Activated CD4-positive, alpha-beta T cell treated with anti-CD3 and anti-CD28 coated beads for 1 hour (primary cell): Measurements from ENCODE around the gene WAPL.
"Not testable (repeated sequence)": the region's sequence is repeated elsewhere in the genome, so short reads cannot be mapped to it uniquely, and the experiment has no call there.

ENCODE experiments used
- DNase-seq: peaks from one replicate; pipeline ENCODE4 v3.0.0-alpha.2; 2020

WAPL gene

GRCh38 chr10:86411281-86411841 is 110.2 kb downstream of the WAPL start:
- DNase-seq = no peak

GRCh38 chr10:86410542-86411124 is 111.0 kb downstream of the WAPL start:
- DNase-seq = no peak

DNA sequence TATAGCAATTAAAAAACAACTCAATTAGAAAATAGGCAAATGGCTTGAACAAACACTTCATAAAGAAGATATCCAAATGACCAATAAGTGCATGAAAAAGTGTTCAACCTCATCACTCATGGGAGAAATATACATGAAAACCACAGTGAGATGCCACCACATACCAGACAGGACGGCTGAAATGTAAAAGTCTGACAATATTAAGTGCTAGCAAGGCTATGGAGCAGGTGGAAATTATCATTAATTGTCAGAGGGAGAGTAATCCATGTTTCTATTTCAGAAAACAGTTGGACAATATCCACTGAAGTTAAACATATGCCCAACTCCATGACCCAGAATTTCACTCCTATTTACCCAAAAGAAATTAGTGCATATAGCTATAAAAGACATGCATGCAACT is 112.4 kb downstream of the WAPL start:
- no peak for DNase-seq

- DNase-seq = no peak
Measured at GRCh38 chr10:86403183-86403797, 118.3 kb downstream of the WAPL start.

GRCh38 chr10:86402283-86402941 is 119.2 kb downstream of the WAPL start:
- no peak for DNase-seq

- no peak for DNase-seq
Measured at GRCh38 chr10:86401588-86402282, 119.9 kb downstream of the WAPL start.

GRCh38 chr10:86400705-86401587 is 120.6 kb downstream of the WAPL start:
- peak; percentile 54 for DNase-seq

DNA sequence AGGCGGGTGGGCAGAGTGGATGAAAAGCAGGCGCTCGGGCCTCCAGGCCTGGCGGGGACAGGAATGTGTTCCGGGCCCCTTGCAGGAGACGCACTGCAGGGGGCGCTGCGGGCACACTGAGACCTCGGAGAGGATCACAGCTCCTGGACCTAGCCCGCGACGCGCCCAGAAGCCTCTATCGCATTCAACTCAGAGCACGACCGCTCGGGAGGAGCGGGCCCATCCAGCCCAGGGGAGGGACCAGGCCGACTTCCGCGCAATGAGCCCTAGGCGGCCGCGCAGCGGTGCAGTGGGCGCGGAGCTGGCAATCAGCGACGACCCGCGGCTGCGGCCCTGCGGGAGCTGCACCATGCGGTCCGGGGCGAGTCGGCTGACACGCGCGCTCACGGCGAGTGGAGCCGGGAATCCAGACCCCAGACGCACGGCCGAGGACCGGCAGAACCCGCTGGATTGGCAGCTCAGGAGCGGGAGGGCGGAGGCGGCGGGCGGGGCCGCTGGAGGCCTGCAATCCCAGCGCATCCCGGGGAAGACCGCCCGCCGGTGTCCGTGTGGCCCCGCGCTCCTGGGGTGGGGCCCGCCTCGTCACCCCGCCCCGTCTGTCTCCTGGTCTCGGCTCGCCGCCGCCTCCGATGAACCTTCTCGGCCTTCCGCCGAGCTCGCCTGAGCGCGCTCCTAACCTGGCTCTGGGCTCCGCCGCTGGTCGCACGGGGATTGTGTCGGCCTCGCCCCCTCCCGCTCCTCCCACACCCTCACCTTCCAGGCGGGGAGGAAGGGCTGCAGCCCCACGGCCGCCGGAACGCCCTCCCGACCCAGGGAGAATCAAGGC is 121.5 kb downstream of the WAPL start:
- peak; percentile 89 for DNase-seq

DNA sequence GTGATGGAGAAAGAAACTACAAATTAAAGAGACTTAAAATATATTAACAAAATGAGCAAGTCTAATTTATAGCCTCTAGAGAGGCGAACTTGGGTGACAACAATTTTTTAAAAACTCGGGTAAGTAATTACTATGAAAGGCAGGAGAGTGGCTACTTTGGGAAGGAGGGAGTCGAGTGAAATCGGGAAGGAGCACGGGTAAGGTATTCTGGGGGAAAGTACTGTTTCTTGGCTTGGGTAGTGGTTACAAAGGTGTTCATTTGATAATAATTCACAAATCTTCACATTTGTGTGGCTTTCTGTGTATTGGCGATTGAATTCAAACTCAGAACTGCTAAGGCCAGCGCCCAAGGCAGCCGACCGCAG is 122.1 kb downstream of the WAPL start:
- DNase-seq = no peak

DNA sequence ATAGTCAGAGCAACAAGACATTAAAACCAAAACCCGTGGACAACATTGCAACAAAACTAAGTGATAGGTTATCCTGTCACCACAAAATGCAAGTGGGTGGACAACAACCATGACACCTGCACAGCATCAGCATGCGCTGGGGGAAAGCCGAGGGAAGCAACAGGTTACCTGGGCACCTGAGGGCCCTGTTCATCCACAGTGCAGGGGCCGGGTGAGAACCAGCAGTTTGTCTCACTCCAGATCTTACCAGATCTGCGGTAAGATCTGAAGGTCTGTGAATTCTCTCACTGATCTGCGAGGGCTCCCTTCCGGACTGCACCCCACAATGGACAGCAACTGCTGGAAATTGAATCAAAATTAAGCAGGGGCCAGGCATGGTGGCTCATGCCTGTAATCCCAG is 124.5 kb downstream of the WAPL start:
- no peak for DNase-seq

- no peak for DNase-seq
Measured at GRCh38 chr10:86393862-86394455, 127.6 kb downstream of the WAPL start.

DNA sequence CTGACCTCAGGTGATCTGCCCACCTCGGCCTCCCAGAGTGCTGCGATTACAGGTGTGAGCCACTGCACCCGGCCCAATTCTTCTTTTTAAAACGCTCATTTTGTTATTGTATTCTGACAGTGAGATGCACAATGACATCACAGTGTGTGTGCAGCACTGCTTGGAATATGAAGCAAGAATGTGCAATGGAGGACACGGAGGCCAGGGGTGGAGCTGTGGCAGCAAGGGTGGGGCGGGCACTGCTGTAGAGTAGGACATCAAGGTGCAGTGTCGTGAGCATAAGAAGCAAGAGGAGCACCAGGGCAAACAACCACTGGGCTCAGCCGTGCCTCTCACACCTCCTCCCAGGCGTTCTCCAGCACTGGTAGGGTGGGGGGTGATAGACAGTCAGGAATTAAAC is 128.2 kb downstream of the WAPL start:
- no peak for DNase-seq

DNA sequence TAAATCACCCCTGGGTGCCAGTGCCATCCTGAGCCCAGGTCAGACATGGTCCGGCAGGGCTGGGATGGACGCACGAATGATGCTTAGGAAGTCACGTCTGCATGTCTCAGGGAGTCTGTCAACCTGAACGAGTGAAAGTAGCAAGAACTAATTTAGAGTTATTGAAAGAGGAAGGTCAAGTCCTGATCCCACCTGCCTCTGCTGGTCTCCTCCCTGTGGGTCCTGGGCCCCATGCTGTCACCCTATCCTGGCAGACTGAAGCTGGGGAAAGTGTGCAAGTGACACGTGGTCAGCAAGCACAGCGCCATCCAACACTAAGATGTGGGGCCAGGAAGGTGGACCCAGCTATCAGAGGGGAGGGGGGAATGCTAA is 128.9 kb downstream of the WAPL start:
- no peak for DNase-seq

DNA sequence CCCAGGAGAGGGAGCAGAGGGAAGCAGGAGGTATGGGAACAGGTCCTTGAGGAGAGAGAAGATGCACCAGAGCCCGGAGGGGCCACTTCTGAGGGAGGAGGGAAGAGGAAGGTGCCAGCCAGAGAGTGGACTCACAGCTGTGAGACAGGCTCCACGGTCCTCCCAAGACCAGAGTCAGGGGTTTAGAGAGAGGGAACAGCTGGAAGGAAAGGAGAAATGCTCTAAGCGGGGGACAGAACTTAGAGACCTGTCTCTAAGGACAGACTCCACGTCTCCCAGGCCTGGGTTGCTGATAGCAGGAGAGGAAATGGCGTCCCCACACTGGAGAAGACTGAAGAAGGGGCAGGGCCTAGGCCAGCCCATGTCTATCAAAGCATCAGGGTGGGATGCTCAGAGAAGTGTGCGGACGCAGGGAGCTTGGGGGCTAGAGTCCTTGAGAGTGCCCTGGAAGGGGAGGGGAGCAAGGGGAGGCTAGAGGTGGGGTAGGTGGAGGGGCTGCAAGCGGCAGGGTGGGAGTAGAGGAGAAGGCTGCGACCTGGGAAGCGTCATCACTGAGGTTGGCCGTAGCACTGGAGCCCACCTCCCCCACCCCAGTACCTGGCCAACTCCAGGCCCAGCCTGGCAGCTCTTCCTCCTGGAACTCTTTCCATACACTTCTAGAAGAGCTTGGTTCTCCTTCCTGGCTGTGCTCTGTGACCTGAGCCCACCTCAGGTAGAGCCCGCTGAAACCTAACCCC is 129.4 kb downstream of the WAPL start:
- DNase-seq = no peak

DNA sequence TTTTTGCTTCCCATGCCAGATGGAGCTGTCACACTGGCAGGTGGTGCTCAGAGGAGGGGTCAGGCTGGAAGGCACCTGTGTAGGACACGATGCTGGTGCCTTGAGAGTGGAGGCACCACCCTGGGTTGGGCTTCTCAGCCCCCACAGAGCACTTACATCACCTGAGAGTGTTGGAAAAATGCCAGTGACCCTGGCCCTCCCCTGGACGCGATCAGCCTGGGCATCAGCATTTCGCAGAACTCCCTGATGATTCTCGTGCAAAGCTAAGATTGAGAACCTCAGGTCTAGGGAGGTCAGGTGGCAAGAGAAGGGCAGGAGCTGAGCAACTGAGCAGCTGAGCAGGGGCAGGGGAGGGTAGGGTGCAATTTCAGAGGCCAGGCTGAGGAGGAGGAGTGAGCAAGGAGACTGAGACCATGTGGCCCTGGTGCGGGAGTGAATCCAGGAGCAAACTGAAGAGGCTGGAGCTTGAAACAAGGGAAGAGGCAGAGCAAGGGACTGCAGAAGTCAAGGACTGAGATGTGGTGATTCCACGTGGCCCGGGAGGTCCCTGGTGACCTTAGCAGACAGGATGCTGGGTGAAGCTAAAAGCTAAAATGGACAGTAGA is 130.3 kb downstream of the WAPL start:
- no peak for DNase-seq

DNA sequence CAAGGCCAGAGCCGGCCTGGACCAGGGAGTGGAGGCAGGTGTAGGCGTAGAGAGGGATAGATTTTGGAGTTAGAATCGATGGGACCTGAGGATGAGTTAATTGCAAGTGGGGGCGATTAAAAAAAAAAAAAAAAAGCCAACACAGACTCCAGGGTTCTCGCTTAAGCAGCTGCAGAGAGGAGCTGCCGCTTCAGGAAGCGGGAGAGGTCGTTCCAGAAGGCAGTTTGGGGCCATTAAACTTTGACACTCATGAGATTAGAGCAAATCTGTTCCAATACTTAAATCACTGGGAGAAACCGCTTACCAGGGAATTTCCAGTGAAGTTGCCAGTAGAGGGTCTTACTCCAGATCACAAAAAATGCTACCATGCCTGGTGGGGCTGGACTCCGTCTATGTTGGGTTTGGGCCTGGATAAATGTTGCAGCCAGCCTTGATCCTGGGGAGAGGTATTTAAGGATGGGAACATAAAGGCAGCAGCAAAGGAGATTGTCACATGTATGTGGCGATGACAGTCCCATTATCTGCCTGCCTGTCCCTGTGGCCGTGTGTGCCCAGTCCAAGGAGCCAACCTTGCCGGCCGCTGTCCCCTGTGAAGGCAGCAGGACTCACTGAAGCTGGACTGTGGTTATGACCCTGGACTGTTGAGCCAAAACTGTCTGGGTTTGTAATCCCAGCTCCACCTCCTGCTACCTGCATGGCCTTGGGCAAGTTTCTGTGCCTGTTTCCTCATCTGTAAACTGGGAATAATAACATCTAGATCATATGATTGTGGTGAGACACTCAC is 131.1 kb downstream of the WAPL start:
- no peak for DNase-seq

- DNase-seq = no peak
Measured at GRCh38 chr10:86389441-86390193, 132.0 kb downstream of the WAPL start.

GRCh38 chr10:86389109-86389440 is 132.5 kb downstream of the WAPL start:
- not testable (repeated sequence) for DNase-seq
